Adrenal gland (tissue), 5 donors: Measurements from ENCODE around the gene TUBA3D.
"Not testable (repeated sequence)": the region's sequence is repeated elsewhere in the genome, so short reads cannot be mapped to it uniquely, and the experiment has no call there.

Source experiments
- POLR2A ChIP-seq, 2 donors: fragments of 450-650 bp; IDR thresholded peaks; one replicate each; pipeline ENCODE4 v1.6.1; 2017; ENCODE audit warnings: antibody characterized with exemption in 2 of 2, mild to moderate bottlenecking in 2 of 2, moderate library complexity in 1 of 2
- TF ChIP-seq, protein P1 (sequence below), 6 experiments: fragments of 450-650 bp in 4 of 6; fragments of 200-600 bp in 2 of 6; sonication (generic) in 1 of 6; IDR thresholded peaks; 1 replicate in 5 of 6; 2 replicates in 1 of 6; pipeline versions ENCODE4 v1.5.1 to v1.8.0; 2016 to 2021; ENCODE audit warnings: antibody characterized with exemption in 6 of 6, mild to moderate bottlenecking in 2 of 6, moderate library complexity in 1 of 6
- donor health status: DM: no; HTN: no; CAD: no.

DNA sequence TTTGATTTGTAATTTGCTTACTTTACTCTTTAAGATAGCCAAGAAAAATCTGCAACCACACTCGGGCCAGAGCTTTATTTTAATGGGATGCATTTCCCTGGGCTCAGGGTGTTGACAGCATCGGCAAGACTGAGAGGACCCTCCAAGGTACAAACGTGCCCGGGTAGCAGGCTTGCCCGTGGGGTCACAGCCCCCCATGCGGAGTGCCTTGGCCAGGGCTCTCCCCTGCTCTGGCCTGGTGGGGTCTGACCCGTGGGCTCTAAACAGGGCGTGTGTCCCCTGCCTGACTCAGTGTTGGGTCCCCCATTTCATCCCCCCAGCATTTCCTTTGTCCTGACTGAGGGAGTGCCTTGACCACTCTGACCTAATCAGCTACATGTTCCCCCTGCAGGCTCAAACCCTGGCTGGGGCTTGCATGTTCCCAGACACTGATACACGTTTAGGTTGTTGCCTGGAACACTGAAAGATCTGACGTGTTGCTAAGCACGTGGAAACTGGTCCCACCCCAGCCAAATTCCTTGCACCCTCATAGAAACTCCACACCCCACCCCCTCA is 9.1 kb downstream of the TUBA3D start:
- not testable (repeated sequence) for TF ChIP-seq POLR2A (IDR thresholded peaks at IDR 0.05)
- TF ChIP-seq, protein P1, sequence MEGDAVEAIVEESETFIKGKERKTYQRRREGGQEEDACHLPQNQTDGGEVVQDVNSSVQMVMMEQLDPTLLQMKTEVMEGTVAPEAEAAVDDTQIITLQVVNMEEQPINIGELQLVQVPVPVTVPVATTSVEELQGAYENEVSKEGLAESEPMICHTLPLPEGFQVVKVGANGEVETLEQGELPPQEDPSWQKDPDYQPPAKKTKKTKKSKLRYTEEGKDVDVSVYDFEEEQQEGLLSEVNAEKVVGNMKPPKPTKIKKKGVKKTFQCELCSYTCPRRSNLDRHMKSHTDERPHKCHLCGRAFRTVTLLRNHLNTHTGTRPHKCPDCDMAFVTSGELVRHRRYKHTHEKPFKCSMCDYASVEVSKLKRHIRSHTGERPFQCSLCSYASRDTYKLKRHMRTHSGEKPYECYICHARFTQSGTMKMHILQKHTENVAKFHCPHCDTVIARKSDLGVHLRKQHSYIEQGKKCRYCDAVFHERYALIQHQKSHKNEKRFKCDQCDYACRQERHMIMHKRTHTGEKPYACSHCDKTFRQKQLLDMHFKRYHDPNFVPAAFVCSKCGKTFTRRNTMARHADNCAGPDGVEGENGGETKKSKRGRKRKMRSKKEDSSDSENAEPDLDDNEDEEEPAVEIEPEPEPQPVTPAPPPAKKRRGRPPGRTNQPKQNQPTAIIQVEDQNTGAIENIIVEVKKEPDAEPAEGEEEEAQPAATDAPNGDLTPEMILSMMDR (IDR thresholded peaks at IDR 0.05), result not testable (repeated sequence)
